Activated CD4-positive, alpha-beta T cell treated with anti-CD3 and anti-CD28 coated beads for 4 hours (primary cell): ENCODE data around the gene CELSR1.

ENCODE experiments used
- DNase-seq, 2 donors: peaks; one replicate each; pipeline ENCODE4 v3.0.0-alpha.2; 2020

The CELSR1 gene

DNA sequence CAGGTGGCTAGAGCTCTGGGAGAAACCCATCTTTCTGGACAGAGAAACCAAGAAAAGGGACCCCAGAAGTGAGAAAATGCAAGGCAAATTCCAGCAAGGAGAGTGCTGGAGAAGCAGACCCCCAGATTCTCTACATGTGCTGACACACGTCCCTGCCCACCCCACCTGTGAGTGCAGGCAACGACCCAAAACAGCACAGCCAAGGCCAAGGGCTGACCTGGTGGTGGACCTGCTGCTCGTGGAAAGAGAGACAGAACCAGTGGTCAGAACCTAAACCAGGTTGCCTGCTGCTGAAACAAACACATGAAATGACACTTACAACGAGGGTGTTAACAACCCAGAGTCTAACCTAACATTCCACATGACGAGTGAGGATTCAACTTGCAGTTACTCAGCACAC, 177.3 kb downstream of the CELSR1 start:
- no peak for DNase-seq

- DNase-seq: no peak
These were observed 178.1 kb downstream of the CELSR1 start for GRCh38 chr22:46359362-46359761.

DNA sequence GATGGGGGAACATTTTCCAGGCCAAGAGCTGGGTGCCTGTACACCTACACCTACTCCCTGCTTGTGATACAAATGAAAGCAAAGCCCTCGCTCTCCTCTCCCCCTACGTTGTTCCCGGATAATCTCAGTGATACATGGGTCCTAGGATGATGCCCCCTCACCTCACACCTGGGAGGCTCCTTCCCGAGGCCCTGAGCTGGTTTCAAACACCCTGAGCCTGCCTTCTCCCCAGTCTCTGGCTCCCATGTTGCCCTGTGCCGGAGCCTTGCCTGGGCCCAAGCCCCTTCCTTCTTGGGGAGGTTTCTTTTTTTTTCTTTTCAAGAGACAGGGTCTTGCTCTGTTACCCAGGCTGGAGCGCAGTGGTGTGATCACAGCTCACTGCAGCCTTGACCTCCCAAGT, 178.7 kb downstream of the CELSR1 start:
- DNase-seq: no peak

- no peak for DNase-seq
These were observed 179.5 kb downstream of the CELSR1 start for GRCh38 chr22:46357711-46358520.

DNA sequence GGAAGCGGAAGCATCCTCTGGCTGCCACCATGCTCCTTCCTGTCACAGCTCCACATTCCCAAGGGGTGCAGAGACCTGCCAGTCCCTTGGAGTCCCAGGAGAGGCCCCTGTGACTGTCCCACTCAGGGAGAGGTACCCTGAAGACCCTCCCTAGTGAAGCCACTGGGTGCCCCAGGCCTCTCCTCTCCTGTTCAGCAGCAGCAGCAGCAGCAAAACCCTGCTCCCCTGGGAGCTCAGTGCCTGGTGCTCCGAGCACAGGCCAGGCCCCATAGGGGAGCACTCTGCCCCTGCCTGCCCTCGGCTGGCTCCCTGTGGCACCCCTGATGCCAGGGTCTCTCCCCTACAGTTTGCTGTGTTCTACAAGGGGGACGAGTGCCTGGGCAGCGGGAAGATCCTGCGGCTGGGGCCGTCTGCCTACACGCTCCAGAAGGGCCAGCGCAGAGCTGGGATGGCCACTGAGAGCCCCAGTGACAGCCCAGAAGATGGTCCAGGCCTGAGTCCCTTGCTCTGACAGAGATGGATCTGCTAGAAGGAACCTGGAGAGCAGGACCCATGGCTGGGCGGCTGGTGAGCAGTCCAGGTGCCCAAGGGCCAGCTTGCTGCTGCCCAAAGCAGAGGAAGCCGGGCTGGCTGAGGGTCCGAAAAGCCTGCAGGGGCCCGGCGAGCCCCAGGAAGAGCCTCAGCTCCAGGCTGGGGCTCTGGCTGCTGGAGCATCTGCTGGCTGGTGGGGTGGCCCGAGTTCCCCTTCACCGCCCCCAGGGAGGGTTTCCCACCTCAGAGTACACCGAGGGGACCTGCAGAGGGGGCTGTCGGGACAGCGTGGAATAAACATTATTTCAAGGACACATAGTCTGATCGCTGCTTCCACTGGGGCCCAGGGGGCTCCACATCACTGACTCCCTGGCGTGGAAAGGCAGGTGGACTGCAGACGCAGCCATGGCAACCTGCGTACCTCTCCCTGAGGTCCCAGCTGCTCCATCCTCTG, 180.6 kb downstream of the CELSR1 start:
- no peak for DNase-seq

DNA sequence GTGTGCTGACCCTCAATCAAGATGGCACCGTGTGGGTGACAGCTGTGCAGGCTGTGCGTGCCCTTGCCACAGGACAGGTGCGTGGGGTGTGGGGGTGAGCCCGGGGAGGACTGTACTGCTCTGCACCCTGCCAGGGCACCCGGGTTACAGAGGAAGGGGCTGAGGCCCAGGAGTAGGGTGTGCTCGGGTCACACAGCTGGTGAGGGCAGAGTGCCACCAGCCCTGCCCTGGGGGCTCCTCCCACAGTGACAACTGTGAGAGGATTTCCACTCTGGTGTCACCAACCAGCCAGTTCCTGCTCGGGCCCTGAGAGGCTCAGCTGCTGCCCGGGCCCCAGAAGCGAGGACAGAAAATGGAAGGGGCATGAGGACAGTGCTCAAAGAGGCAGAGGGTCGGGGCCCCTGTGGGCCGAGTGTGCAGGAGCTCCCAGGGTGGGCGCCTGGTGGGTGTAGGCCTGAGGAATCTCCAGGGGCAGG, 181.4 kb downstream of the CELSR1 start:
- DNase-seq: no peak

DNA sequence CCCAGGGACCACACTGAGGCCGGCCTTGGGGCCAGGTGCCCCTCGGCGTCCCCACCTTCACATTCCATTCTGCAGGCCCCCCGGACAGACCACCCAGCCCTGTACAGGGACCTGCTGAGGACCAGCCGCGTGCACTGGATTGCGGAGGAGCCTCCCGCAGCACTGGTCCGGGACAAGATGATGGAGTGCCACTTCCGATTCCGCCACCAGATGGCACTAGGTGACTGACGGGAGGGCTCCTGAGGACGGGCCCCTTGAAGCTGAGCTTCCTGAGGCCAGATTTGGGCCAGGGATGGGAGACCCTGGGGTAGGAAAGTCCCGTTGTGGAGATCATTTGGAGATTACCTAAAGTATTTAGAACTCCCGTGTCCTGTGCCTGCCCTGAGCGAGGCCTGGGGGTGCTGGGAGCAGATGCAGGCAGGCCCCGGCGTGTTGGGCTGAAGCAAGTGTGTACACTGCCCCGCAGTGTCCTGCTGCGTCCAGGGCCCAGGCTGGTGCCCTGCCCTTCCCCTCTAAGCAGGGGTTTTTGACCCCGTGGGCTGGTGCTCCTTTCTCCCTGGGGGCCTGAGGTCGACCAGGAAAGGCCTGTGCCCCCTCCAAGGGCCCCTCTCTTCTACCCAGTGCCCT, 181.9 kb downstream of the CELSR1 start:
- DNase-seq: peak; percentile 36 to 62

GRCh38 chr22:46354993-46355305, 182.5 kb downstream of the CELSR1 start:
- DNase-seq: no peak

- no peak for DNase-seq
These were observed 183.0 kb downstream of the CELSR1 start for GRCh38 chr22:46354176-46354992.

DNA sequence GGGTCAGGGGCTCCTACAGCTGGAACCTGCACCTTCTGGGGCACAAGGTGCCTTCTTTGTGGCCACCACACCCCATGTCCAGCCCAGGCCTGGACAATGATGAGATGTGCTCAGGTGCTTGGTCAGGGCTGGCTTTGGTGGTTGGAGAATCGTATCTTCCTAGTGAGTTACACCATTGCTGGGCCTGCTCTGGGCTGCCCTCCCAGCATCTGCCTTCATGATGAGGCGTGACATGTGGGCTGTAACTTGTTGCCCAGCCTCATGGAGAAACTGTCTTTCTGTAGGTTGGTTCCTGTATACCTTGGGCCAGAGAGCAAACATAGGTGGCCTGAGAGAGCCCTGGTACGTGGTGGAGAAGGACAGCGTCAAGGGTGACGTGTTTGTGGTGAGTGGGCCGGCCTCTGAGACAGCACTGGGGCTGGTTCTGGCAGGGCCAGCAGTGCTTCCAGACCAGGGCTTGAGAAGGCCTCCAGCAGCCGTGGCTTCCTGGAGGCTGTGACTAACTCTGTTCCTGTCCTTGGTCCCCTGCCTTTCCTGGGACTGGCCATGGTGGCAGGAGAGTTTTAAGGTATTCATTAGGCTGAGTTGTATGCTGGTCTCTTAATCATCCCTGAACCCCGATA, 183.8 kb downstream of the CELSR1 start:
- DNase-seq: no peak

- no peak for DNase-seq
These were observed 184.6 kb downstream of the CELSR1 start for GRCh38 chr22:46352691-46353386.

DNA sequence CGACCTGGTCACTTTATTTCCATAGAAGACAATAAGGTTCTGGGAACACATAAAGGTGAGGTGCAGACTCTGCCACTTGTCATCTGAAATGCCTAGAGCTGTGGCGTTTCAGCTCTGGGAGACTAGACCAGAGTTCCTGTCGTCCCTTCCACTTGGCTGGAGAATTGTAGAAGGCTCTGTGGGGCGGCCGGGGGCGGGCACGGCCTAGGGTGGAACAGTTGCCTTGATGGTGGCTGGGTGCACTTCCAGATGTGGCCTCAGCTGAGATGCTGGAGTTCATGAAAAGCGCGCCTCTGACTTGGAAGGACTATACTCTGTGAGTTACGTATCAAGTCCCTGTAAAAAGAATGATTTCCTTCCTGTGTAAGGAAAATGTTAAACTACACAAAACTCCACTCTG, 185.1 kb downstream of the CELSR1 start:
- no peak for DNase-seq

DNA sequence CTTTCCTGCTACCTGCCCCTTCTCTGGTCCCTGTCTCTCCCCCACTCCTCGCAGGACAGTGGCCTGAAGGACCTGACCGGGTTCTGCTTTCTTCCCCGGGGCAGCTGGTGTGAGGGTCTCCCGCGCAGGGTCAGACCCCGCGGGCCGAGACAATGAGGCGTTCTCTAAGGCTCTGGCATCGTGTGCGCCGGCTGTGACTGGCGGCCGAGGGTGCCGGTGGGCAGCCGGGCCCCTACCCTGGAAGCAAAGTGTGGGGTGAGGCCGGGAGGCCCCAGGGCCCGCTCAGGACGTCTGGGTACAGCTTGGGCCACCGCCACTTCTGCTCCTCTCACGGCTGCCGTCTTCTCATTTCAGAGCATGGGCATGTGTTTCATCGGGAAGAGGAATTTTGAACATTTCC, 185.7 kb downstream of the CELSR1 start:
- no peak for DNase-seq

GRCh38 chr22:46351131-46351735, 186.2 kb downstream of the CELSR1 start:
- DNase-seq: no peak

GRCh38 chr22:46350646-46351045, 186.8 kb downstream of the CELSR1 start:
- DNase-seq: no peak

DNA sequence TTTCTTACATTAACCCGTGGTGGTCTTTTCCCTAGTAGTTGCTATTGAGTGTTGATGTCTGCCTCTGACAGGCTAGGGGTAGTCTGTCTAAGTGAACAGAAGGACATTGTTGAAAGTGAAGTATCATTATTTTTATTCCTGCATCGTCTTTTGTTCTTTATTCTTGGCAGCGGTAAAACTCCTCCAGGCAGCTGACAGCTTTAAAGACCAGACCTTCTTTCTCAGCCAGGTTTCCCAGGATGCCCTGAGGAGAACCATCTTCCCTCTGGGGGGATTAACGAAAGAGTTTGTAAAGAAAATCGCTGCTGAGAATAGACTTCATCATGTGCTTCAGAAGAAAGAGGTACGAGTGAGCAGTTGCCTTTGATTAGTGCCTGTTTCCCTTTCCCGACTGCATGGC, 187.3 kb downstream of the CELSR1 start:
- DNase-seq: no peak

GRCh38 chr22:46349681-46350080, 187.7 kb downstream of the CELSR1 start:
- DNase-seq: no peak

DNA sequence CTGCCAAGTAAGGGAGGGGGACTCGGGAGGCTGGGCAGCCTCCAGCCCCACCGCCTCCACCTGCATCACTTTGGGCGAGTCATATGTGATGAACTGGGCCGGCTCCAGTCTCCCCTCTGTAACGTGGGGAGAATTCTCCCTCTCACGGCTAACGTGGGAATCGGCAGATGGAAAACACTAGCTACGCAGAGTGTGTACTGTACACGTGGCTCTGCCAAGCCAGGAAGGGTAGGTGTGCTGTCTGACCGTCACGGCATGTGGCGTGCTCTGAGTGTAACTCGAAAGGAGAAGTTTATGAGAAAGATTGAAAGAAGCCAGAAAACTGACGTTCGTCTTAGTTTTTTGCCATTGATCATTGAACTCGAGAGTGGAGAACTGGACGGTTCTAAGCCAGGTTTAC, 188.2 kb downstream of the CELSR1 start:
- DNase-seq: no peak

DNA sequence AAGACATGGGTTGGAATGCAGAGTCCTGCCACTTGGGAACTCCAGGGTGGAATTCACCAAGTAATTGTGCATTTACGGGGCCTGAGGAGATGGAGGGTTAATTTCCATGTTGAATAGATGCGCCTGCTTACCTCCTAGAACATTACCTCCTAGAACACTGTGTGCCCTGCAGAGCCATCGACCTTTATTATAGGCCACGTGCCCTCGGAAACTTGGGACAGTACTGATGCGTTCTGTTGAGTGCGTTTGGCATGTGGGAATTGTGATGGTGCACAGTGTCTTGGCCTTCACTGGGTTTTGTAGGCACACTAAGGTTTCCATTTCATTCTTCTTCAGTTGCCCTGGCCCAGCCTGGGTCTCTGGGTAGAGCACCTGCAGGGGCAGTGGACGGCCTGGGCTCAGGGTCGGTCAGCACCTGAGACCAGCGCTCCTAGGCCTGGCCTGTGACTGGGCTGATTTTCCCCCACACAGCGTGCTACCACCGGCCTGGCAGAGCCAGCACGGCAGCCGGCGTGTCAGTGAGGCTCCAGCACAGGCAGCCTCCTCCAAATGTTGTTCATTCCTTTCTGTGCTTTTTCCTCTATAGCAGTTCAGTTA, 189.2 kb downstream of the CELSR1 start:
- no peak for DNase-seq

DNA sequence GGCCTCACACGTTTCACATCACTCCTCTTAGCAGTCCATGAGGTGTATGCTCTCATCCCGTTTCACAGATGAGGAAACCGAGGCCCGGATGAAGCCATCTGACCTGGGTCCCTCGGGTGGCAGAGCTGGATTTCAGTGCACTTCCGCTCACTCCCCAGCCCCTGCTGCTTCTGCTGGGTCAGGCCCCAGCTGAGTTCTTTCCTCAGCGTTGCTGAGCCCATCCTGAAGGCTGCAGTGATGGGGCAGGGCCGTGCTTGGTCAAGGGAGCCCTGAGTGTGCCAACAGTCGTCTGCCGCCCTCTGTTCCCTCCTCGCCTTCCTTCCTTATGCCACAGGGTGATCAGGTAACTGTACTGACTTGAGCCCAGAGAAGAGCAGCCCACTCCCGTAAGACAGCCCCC, 189.8 kb downstream of the CELSR1 start:
- no peak for DNase-seq
